Trophoblast cell (in vitro differentiated cells and primary cell): ENCODE data around the gene EVL.

Source experiments
- DNase-seq, 2 donors: peaks; one replicate each; pipeline ENCODE4 v3.0.0-alpha.2; 2016
- H2AFZ ChIP-seq: 2 replicates; pipeline ENCODE4 v1.6.1; 2013; ENCODE audit warnings: low read length, moderate library complexity, mild to moderate bottlenecking; ENCODE audit not compliant: insufficient read depth, poor library complexity
- H2AK5ac ChIP-seq: 2 replicates; pipeline ENCODE4 v1.6.1; 2013; ENCODE audit warnings: mild to moderate bottlenecking, low read length
- H2BK120ac ChIP-seq: 2 replicates; pipeline ENCODE4 v1.6.1; 2013; ENCODE audit warnings: low read length, mild to moderate bottlenecking, moderate library complexity; ENCODE audit not compliant: insufficient read depth, poor library complexity
- H2BK12ac ChIP-seq: 2 replicates; pipeline ENCODE4 v1.6.1; 2013; ENCODE audit warnings: mild to moderate bottlenecking, low read length, moderate library complexity
- H2BK5ac ChIP-seq: 2 replicates; pipeline ENCODE4 v1.6.1; 2013; ENCODE audit warnings: low read length, low read depth, moderate library complexity, mild to moderate bottlenecking; ENCODE audit not compliant: poor library complexity
- H3K14ac ChIP-seq: 2 replicates; pipeline ENCODE4 v1.6.1; 2013; ENCODE audit warnings: mild to moderate bottlenecking, low read length
- H3K18ac ChIP-seq: 2 replicates; pipeline ENCODE4 v1.6.1; 2013; ENCODE audit warnings: mild to moderate bottlenecking, low read length
- H3K23ac ChIP-seq: 2 replicates; pipeline ENCODE4 v1.6.1; 2013; ENCODE audit warnings: low read length
- H3K27ac ChIP-seq: 2 replicates; pipeline ENCODE4 v1.5.1; 2013; ENCODE audit warnings: low read depth, mild to moderate bottlenecking, inconsistent platforms, low read length, moderate library complexity
- H3K27me3 ChIP-seq: 2 replicates; pipeline ENCODE4 v1.6.1; 2013; ENCODE audit warnings: inconsistent platforms, mild to moderate bottlenecking, low read length, moderate library complexity; ENCODE audit not compliant: insufficient read depth
- H3K36me3 ChIP-seq, 2 experiments: 1 replicate in 1 of 2; 2 replicates in 1 of 2; pipeline ENCODE4 v1.6.1; 2013; ENCODE audit warnings: low read length in 2 of 2, mild to moderate bottlenecking in 2 of 2, moderate library complexity in 1 of 2; ENCODE audit not compliant: insufficient read depth in 2 of 2, control insufficient read depth in 1 of 2
- H3K4ac ChIP-seq: 2 replicates; pipeline ENCODE4 v1.6.1; 2013; ENCODE audit warnings: low read depth, mild to moderate bottlenecking, low read length, moderate library complexity
- H3K4me1 ChIP-seq, 2 experiments: 1 replicate in 1 of 2; 2 replicates in 1 of 2; pipeline ENCODE4 v1.6.1; 2013; ENCODE audit warnings: low read length in 2 of 2, mild to moderate bottlenecking in 2 of 2, moderate library complexity in 1 of 2; ENCODE audit not compliant: insufficient read depth in 2 of 2, control insufficient read depth in 1 of 2
- H3K4me2 ChIP-seq: 2 replicates; pipeline ENCODE4 v1.6.1; 2013; ENCODE audit warnings: inconsistent platforms, mild to moderate bottlenecking, low read length, moderate library complexity
- H3K4me3 ChIP-seq: 2 replicates; pipeline ENCODE4 v1.5.1; 2013; ENCODE audit warnings: mild to moderate bottlenecking, low read depth, low read length, inconsistent platforms
- H3K79me1 ChIP-seq: one replicate; pipeline ENCODE4 v1.6.1; 2013; ENCODE audit warnings: low read length
- H3K79me2 ChIP-seq: 2 replicates; pipeline ENCODE4 v1.6.1; 2013; ENCODE audit warnings: low read length, mild to moderate bottlenecking; ENCODE audit not compliant: control insufficient read depth, insufficient read depth, poor library complexity
- H3K9ac ChIP-seq: 2 replicates; pipeline ENCODE4 v1.6.1; 2013; ENCODE audit warnings: mild to moderate bottlenecking, low read length
- H3K9me3 ChIP-seq: 2 replicates; pipeline ENCODE4 v1.6.1; 2013; ENCODE audit warnings: low read depth, mild to moderate bottlenecking, control low read depth, inconsistent platforms, low read length; ENCODE audit not compliant: insufficient read depth
- H4K12ac ChIP-seq: 2 replicates; pipeline ENCODE4 v1.6.1; 2013; ENCODE audit warnings: low read depth, mild to moderate bottlenecking, low read length, moderate library complexity
- H4K8ac ChIP-seq: 2 replicates; pipeline ENCODE4 v1.6.1; 2013; ENCODE audit warnings: low read depth, mild to moderate bottlenecking, low read length, moderate library complexity
- H4K91ac ChIP-seq: one replicate; pipeline ENCODE4 v1.6.1; 2013; ENCODE audit warnings: low read depth, mild to moderate bottlenecking, low read length, moderate library complexity
- WGBS: extraction: QIAGEN DNeasy Blood & Tissue Kit; methylation state at CpG from one replicate; pipeline ENCODE4 v1.1.7; 2013; ENCODE audit warnings: missing lambda C conversion rate; ENCODE audit not compliant: insufficient read length, insufficient coverage; ENCODE audit errors: extremely low coverage; 5-methylcytosine and 5-hydroxymethylcytosine counted together

The EVL gene

DNA sequence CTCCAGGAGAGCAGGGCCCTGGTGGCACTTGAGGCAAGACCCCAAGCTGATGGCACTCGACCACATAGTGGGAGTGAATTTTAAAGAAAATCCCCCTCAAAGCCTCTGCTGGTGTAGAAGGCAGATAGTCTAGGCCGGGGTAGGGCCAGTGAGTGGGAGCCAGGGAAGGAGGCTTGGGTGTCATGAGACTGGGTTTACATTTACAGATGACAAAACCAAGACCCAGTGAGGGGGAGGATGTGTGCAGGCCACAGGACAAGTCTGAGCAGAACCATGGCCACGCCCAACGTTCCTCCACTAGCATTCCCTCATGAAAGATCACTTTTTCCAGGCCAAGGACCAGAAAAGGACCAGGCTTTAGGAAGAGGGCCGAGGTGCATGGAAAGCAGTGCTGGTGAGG, 42.0 kb downstream of the EVL start:
- H4K8ac ChIP-seq = no peak overlapping the region
- no CpG with 5 or more reads among the region's 5 CpGs for WGBS
- no peaks in the 10 kb centered on the region for H3K9me3 ChIP-seq
- H3K9ac ChIP-seq = no peak overlapping the region
- H3K4ac ChIP-seq = no peak overlapping the region
- no peak overlapping the region for H2AK5ac ChIP-seq
- H2AFZ ChIP-seq = no peak overlapping the region
- no peak overlapping the region for H3K14ac ChIP-seq
- H3K18ac ChIP-seq = no peak overlapping the region
- no peak overlapping the region for H3K23ac ChIP-seq
- H2BK5ac ChIP-seq = no peak overlapping the region
- peaks cover 0 to 2% of the 10 kb centered on the region in 2 experiments for H3K36me3 ChIP-seq
- H3K4me3 ChIP-seq = no peak overlapping the region
- H3K27me3 ChIP-seq = no peaks in the 10 kb centered on the region
- H3K79me2 ChIP-seq = no peaks in the 10 kb centered on the region
- H4K12ac ChIP-seq = no peak overlapping the region
- H2BK12ac ChIP-seq = no peak overlapping the region
- peak in 1 of 2 donors; percentile 29 for DNase-seq
- peaks cover 14% of the 10 kb centered on the region in 2 experiments for H3K4me1 ChIP-seq
- no peaks in the 10 kb centered on the region for H3K79me1 ChIP-seq
- no peak overlapping the region for H4K91ac ChIP-seq
- no peak overlapping the region for H3K27ac ChIP-seq
- no peak overlapping the region for H3K4me2 ChIP-seq
- no peak overlapping the region for H2BK120ac ChIP-seq

DNA sequence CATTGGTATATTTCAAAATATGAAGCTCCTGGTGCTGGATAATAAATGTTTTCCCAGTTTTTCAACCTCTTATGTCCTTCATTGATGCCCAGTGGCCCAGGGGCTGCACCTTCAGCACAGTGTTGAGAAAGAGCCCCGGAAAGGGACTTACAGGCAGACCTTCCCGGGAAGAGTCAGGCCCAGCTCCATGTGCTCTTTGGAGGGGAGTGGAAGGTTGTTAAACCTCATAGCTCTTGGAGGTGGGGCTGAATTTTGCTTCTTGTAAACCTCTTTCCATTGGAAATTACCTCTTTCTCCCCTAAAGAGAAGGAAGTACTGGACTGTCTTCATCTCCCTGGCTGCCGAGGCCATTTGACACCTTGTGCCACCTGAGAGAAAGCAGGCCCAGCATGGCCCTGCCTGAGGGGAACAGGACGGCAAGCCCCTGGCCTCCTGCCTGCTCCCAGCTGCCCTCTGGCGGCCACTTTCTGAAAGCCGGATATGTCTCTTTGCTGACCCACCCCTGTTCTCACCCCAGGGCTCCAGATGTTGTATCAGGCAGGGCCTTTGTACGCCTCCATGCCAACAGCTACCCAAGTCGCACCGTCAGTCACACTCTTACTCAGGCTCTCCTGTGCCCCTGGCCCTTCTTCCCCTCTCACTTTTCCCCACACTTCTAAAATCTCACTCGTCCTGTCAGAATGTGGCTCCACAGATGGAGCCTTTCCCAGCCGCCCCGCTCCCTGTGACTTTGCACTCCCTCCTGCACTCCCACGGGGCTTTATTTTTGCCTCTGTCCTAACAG, 43.0 kb downstream of the EVL start:
- no peak overlapping the region for H2BK120ac ChIP-seq
- peaks cover 0 to 2% of the 10 kb centered on the region in 2 experiments for H3K36me3 ChIP-seq
- no peak overlapping the region for H2AFZ ChIP-seq
- H3K4me3 ChIP-seq = no peak overlapping the region
- no peak overlapping the region for H4K12ac ChIP-seq
- H3K9me3 ChIP-seq = no peaks in the 10 kb centered on the region
- no peak overlapping the region for H4K91ac ChIP-seq
- H3K4me1 ChIP-seq = peaks cover 14 to 18% of the 10 kb centered on the region in 2 experiments
- no peaks in the 10 kb centered on the region for H3K27me3 ChIP-seq
- no peaks in the 10 kb centered on the region for H3K79me1 ChIP-seq
- peak; percentile 65 to 87 for DNase-seq
- no peak overlapping the region for H3K9ac ChIP-seq
- no peak overlapping the region for H3K4ac ChIP-seq
- no CpG with 5 or more reads among the region's 13 CpGs for WGBS
- no peak overlapping the region for H3K27ac ChIP-seq
- no peak overlapping the region for H2BK12ac ChIP-seq
- H2AK5ac ChIP-seq = peak overlapping the region; percentile 15
- H2BK5ac ChIP-seq = no peak overlapping the region
- H4K8ac ChIP-seq = no peak overlapping the region
- H3K14ac ChIP-seq = no peak overlapping the region
- H3K4me2 ChIP-seq = no peak overlapping the region
- no peaks in the 10 kb centered on the region for H3K79me2 ChIP-seq
- H3K18ac ChIP-seq = no peak overlapping the region
- no peak overlapping the region for H3K23ac ChIP-seq

DNA sequence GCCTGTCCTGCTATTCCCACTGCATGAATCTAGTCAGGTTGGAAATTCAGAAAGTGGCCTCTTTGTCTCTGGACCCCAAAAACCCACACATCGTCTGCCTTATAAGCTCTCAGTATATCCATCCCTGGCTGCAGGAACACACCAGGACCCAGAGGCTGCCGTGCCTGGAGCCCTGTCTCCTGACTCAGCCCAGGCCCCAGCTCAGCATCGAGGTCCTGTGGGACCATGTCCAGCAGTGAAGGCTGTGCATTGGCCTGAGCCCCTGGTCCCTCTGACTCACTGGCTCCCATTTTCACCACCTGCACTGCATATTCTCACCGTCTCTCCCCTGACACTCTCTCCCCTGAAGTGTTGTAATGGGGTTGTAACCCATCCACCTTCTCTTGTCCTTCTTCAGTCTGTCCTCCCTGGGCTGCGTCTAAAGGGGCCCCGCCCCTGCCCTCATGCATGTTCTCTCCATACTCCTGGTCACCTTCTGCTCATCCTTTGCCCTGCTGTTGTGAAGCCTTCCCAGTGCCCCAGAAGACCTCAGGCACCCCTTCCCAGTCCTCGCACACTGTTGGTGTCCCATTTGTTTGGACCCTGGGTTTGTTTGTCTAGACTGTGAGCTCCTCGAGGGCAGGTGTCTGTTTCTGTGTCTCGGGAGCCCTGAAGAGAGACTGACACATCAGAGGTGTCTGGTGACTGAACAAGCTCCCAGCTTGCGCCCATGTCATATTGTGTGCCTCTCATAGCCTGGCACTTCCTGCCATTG, 43.8 kb downstream of the EVL start:
- H2BK5ac ChIP-seq = no peak overlapping the region
- H4K91ac ChIP-seq = no peak overlapping the region
- H3K14ac ChIP-seq = no peak overlapping the region
- no CpG with 5 or more reads among the region's 10 CpGs for WGBS
- H3K9ac ChIP-seq = no peak overlapping the region
- no peaks in the 10 kb centered on the region for H3K9me3 ChIP-seq
- no peak overlapping the region for H4K8ac ChIP-seq
- no peak overlapping the region for H4K12ac ChIP-seq
- no peaks in the 10 kb centered on the region for H3K27me3 ChIP-seq
- H2AFZ ChIP-seq = no peak overlapping the region
- H2AK5ac ChIP-seq = peak overlapping the region; percentile 15
- no peak for DNase-seq
- no peak overlapping the region for H2BK120ac ChIP-seq
- H3K36me3 ChIP-seq = no peaks in the 10 kb centered on the region
- H3K79me2 ChIP-seq = no peaks in the 10 kb centered on the region
- no peak overlapping the region for H3K18ac ChIP-seq
- no peak overlapping the region for H3K23ac ChIP-seq
- H3K4me2 ChIP-seq = no peak overlapping the region
- peaks cover 14 to 18% of the 10 kb centered on the region in 2 experiments for H3K4me1 ChIP-seq
- no peak overlapping the region for H3K27ac ChIP-seq
- no peak overlapping the region for H2BK12ac ChIP-seq
- no peak overlapping the region for H3K4me3 ChIP-seq
- no peak overlapping the region for H3K4ac ChIP-seq
- H3K79me1 ChIP-seq = no peaks in the 10 kb centered on the region

DNA sequence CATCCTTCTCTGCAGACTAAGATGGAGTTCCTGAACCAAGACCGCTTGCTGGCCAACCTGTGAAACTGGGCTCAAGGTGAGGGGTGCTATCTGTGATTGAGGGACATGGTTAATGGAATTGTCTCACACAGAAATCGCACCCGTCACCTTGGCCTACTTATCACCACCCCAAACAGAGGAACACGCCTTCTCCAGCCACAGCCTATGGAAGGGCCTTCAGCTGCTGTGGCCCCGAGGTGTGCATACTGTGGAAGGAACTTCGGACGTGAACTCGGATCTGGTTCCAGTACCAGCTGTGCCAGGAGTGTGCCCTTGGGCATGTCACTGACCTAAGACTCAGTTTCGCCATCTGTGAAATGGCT, 44.4 kb downstream of the EVL start:
- no peak overlapping the region for H2BK120ac ChIP-seq
- no peak overlapping the region for H2BK12ac ChIP-seq
- H3K4me1 ChIP-seq = peaks cover 14 to 18% of the 10 kb centered on the region in 2 experiments

More for the DNA sequence above, 44.4 kb downstream of the EVL start:
- no peaks in the 10 kb centered on the region for H3K36me3 ChIP-seq
- H3K9ac ChIP-seq = no peak overlapping the region
- WGBS = no CpG with 5 or more reads among the region's 9 CpGs
- H2AFZ ChIP-seq = no peak overlapping the region
- no peaks in the 10 kb centered on the region for H3K27me3 ChIP-seq
- H3K79me2 ChIP-seq = no peaks in the 10 kb centered on the region
- H3K18ac ChIP-seq = no peak overlapping the region
- no peak overlapping the region for H4K12ac ChIP-seq
- no peaks in the 10 kb centered on the region for H3K79me1 ChIP-seq
- no peak overlapping the region for H3K27ac ChIP-seq
- H3K23ac ChIP-seq = no peak overlapping the region
- DNase-seq = no peak
- H4K8ac ChIP-seq = no peak overlapping the region
- no peak overlapping the region for H3K4me3 ChIP-seq
- no peaks in the 10 kb centered on the region for H3K9me3 ChIP-seq
- no peak overlapping the region for H3K14ac ChIP-seq
- H3K4me2 ChIP-seq = no peak overlapping the region
- H4K91ac ChIP-seq = no peak overlapping the region
- H2BK5ac ChIP-seq = no peak overlapping the region
- H3K4ac ChIP-seq = no peak overlapping the region
- no peak overlapping the region for H2AK5ac ChIP-seq
